Activated T-cell treated with anti-CD3 and anti-CD28 coated beads for 24 hours (primary cell): Measurements from ENCODE around the gene GNAL.

Experiments used
- DNase-seq: peaks from one replicate; pipeline ENCODE4 v3.0.0-alpha.2; 2020; ENCODE audit warnings: low read depth

The GNAL gene

GRCh38 chr18:11724781-11725180, 35.7 kb downstream of the GNAL start:
- no peak for DNase-seq

GRCh38 chr18:11726556-11726955, 37.5 kb downstream of the GNAL start:
- no peak for DNase-seq

- no peak for DNase-seq
These were observed 39.2 kb downstream of the GNAL start for GRCh38 chr18:11728249-11728648.

- DNase-seq = no peak
These were observed 40.5 kb downstream of the GNAL start for GRCh38 chr18:11729556-11729955.

GRCh38 chr18:11733031-11733430, 44.0 kb downstream of the GNAL start:
- DNase-seq = peak; percentile 53

GRCh38 chr18:11736656-11737055, 47.6 kb downstream of the GNAL start:
- DNase-seq = no peak

- DNase-seq = no peak
These were observed 50.8 kb downstream of the GNAL start for GRCh38 chr18:11739893-11740292.

GRCh38 chr18:11740461-11740860, 51.4 kb downstream of the GNAL start:
- DNase-seq = no peak

GRCh38 chr18:11741505-11742145, 52.6 kb downstream of the GNAL start:
- no peak for DNase-seq

GRCh38 chr18:11745521-11745920, 56.5 kb downstream of the GNAL start:
- DNase-seq = no peak

- DNase-seq = no peak
These were observed 58.2 kb downstream of the GNAL start for GRCh38 chr18:11747286-11747685.

- DNase-seq = no peak
These were observed 58.7 kb downstream of the GNAL start for GRCh38 chr18:11747731-11748130.

- no peak for DNase-seq
These were observed 60.2 kb downstream of the GNAL start for GRCh38 chr18:11749305-11749704.

GRCh38 chr18:11750171-11750570, 61.1 kb downstream of the GNAL start:
- no peak for DNase-seq

GRCh38 chr18:11750581-11751310, 61.7 kb downstream of the GNAL start:
- DNase-seq = no peak

GRCh38 chr18:11751341-11752115, 62.5 kb downstream of the GNAL start:
- DNase-seq = no peak

- no peak for DNase-seq
These were observed 63.2 kb downstream of the GNAL start for GRCh38 chr18:11752116-11752911.

- no peak for DNase-seq
These were observed 65.9 kb downstream of the GNAL start for GRCh38 chr18:11754979-11755378.

GRCh38 chr18:11757084-11757590, 68.1 kb downstream of the GNAL start:
- no peak for DNase-seq

- DNase-seq = no peak
These were observed 70.4 kb downstream of the GNAL start for GRCh38 chr18:11759456-11759855.

- no peak for DNase-seq
These were observed 71.6 kb downstream of the GNAL start for GRCh38 chr18:11760498-11761167.
